Measurements from ENCODE around the gene C2CD3. TPM values are rescaled to one million over a fixed set of nuclear protein-coding genes. Genes with fewer than 3 reads are reported as not detected.

C2CD3 gene
- total and polyA plus RNA-seq, 9 of the 15 experiments (the other 6 are each of a cell fraction or from before 2014, with no cell fraction given): 4.4 to 20.2 (median 15.4) TPM

- TF ChIP-seq ARID4B (CRISPR knock-in tag; IDR thresholded peaks at IDR 0.05) (no peak), CUX1 (CRISPR knock-in tag; IDR thresholded peaks at IDR 0.05) (no peak), ZNF165 (CRISPR knock-in tag; IDR thresholded peaks at IDR 0.05; ENCODE audit: borderline replicate concordance) (no peak), PTRF (tag; IDR thresholded peaks at IDR 0.05) (no peak)
Observed at GRCh38 chr11:74008373-74009229, 162.2 kb downstream of the C2CD3 start, which contains the start of gene UCP3 (continued).
